Measurements from ENCODE around the gene PHTF1.

DNA sequence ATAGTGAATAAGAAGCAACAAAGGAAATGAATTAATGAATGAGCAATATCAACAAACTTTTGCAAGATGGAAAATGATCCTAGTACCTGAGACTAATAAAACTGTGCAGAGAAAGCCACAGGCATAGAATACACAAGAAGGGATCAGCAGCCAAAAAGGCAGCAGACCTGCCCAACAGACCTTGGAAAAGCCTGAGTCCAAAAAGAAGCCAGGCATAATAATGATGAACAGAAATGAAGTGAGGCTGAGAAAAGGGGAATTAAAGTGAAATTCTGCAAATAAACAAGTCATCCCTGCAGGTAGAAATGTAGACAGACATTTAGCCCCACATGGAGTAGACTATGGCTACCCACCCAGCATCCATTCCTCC, 10.3 kb upstream of the PHTF1 start:
- TF ChIP-seq, protein P1, sequence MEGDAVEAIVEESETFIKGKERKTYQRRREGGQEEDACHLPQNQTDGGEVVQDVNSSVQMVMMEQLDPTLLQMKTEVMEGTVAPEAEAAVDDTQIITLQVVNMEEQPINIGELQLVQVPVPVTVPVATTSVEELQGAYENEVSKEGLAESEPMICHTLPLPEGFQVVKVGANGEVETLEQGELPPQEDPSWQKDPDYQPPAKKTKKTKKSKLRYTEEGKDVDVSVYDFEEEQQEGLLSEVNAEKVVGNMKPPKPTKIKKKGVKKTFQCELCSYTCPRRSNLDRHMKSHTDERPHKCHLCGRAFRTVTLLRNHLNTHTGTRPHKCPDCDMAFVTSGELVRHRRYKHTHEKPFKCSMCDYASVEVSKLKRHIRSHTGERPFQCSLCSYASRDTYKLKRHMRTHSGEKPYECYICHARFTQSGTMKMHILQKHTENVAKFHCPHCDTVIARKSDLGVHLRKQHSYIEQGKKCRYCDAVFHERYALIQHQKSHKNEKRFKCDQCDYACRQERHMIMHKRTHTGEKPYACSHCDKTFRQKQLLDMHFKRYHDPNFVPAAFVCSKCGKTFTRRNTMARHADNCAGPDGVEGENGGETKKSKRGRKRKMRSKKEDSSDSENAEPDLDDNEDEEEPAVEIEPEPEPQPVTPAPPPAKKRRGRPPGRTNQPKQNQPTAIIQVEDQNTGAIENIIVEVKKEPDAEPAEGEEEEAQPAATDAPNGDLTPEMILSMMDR (IDR thresholded peaks at IDR 0.05; ENCODE audit: low read length) = no peak
- TF ChIP-seq EZH2 (IDR thresholded peaks at IDR 0.05; ENCODE audit: borderline replicate concordance, low read length) = no peak

Data from OCI-LY1 (cell line).